M059J (cell line): ENCODE measurements around the gene JARID2. TPM values are rescaled to one million over a fixed set of nuclear protein-coding genes. Genes with fewer than 3 reads are reported as not detected.
A peak's percentile ranks its signal among the peaks of the same experiment; 100 is the strongest.

Experiments used
- DNase-seq: peaks from one replicate; pipeline ENCODE4 v3.0.0-alpha.2; 2012; ENCODE audit warnings: low read depth
- total RNA-seq: library from RNA; depleted of rRNA; stranded (reverse); fragments of >200 nt; shearing (Covaris generic); gene quantifications from 2 replicates; pipeline ENCODE4 v1.2.3, GENCODE V29; 2014

Gene JARID2
- total RNA-seq, 1 experiment from 2014 or later, result 17.6 TPM

- no peak for DNase-seq
These were observed 260.2 kb downstream of the JARID2 start for GRCh38 chr6:15506066-15506465.

DNA sequence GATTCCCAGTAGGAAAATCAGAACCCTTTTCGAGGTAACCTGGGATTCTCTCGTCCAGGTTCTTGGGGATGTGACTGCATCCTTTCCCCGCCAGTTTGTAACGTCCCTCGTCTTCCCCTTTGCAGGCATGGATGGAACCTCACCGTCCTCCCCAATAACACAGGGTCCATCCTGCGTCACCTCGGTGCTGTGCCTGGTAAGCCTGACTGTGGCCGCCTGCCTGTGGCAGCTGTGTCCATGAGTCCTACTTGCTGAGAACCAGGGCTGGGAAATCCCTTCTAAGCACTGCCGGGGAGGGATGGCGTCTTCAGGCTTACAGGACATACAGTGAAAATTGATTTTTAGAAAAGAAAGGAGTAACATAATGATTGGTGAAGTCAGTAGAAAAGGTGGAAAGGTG, 261.4 kb downstream of the JARID2 start:
- DNase-seq, result no peak

GRCh38 chr6:15507746-15508145, 261.9 kb downstream of the JARID2 start:
- peak; percentile 78 for DNase-seq

DNA sequence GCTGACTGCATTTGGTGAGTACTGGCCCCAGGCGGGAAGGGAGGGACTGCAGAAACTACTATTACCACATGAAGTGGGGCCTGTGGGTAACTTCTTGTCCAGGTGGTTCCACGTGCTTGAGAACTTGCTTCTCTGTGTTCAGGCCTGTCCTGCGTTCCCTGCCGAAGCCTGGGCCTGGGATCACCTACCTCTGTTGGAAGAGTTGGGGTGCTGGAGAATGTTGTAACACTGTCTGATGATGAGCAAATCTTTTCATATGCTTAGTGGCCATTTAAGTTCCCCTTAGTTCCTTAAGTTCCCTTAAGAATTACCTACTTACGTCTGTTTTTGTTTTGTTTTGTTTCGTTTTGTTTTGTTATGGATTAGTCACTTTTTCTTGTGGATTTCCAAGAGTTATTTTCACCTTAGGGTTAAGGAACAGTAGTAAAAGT, 262.6 kb downstream of the JARID2 start:
- DNase-seq, result peak; percentile 15

DNA sequence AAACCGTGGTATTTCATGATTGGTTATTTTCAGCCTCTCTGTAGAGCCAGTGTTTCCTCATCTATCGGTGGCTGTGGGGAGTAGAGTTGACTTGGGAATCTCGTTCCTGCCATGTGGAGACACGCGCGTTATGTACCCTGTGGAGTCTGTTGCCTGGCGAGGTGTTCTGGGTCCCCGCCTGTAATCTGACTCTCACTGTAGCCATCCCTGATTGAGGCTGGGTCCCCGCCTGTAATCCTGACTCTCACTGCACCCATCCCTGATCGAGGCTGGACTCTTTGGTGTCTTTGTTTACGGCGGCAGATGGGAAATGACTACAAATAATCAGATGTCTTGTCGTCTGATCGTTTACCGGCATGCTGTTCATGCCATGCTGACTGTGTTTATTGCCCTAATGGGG, 263.1 kb downstream of the JARID2 start:
- no peak for DNase-seq

GRCh38 chr6:15509335-15509933, 263.6 kb downstream of the JARID2 start:
- DNase-seq, result no peak

- DNase-seq, result no peak
These were observed 264.3 kb downstream of the JARID2 start for GRCh38 chr6:15510121-15510520.

GRCh38 chr6:15510536-15511247, 264.8 kb downstream of the JARID2 start:
- no peak for DNase-seq

DNA sequence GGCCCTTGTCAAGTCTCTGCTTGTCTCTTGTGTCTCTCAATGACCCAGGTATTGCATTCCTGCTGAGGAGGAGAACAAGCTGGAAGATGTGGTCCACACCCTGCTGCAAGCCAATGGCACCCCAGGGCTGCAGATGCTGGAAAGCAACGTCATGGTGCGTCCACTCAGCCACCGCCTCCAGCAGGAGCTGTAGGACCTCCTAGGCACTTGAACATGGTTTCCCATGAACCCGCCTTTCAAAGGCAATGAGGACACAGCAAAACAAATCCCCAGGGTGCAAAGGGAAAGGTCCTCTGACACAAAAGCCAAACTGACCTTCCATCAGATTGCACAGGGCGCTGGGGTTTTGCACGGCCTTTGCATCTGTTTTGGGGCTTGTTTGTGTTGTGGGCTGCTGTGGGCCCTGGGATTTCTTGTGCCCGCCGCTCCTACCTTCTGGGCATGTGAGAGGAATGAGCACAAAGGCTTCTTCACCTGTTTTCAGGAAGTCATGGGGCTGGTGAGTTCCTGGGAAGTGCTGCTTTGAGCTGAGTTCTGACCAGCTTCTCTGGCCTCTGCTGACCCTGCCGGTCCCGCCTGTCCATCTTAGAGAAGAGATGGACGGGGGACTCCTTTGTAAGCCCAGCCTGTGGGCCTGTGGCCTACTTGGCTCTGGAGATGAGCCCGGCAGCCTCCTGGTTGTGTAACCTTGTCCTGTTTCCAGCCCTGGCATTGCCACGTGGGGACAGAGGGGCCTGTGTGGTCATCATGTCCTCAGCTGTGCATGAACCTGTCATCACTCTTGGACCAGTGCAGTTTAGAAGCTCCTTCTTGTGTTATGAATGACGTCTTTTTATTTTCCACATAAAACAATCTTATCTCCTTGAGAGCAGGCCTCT, 265.6 kb downstream of the JARID2 start:
- no peak for DNase-seq

DNA sequence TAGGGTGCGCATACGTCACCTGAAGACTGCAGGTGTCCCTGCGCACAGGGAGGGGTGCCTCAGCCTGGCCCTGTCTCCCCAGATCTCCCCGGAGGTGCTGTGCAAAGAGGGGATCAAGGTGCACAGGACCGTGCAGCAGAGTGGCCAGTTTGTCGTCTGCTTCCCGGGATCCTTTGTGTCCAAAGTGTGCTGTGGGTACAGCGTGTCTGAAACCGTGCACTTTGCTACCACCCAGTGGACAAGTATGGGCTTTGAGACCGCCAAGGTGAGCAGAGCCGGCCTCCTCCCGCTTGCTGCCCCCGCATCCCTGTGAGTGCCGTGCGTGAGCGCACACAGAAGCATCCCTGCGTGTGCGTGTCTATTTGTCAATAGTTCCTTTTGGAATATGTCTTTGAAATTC, 266.3 kb downstream of the JARID2 start:
- no peak for DNase-seq

GRCh38 chr6:15512721-15513120, 266.9 kb downstream of the JARID2 start:
- DNase-seq, result no peak

- DNase-seq, result no peak
These were observed 267.4 kb downstream of the JARID2 start for GRCh38 chr6:15513131-15513771.

DNA sequence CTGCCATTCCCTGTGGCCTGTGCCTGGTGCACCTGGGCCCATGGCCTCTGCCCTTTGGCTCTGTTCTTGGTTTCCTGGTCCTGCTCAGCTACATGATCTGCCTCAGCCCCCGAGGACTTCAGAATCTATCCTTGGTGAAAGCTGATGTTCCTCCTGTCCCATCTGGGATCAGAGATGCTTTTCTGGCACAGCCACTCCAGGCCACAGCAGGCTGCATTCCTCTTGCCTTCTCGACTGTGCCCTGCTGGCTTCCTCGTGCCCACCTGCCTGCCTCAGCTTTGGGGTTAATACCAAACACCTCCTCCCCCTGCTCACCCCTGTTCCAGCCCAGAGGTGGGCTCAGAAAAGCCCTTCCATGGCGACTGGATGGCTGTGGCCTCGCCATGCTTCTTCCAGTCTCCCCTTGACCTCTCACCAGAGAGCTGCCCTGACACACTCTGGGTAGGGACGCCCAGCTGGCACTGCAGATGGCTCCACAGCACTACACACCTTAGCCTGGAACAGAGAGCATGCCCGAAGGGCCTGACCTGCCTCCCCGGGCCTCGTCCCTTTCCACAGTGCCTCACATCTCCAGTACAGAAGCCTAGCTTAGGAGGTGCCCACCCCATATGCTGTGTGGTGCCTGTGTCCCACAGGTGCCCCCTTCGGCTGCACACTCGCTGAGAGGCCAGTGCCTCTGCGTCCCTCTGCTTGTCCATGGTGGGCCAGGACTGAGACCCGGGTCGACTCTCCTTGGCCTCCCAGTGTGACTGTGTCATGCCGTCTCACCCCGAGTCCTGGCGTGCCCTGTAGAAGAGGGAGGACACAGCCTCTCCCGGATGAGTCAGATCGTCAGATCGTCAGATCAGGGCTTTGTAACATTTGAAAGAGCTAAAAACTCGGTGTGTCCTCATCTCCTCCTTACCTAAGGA, 268.2 kb downstream of the JARID2 start:
- DNase-seq, result no peak

- no peak for DNase-seq
These were observed 269.4 kb downstream of the JARID2 start for GRCh38 chr6:15515226-15515625.

GRCh38 chr6:15515660-15516375, 269.9 kb downstream of the JARID2 start:
- DNase-seq, result no peak

- DNase-seq, result no peak
These were observed 270.5 kb downstream of the JARID2 start for GRCh38 chr6:15516378-15516777.

DNA sequence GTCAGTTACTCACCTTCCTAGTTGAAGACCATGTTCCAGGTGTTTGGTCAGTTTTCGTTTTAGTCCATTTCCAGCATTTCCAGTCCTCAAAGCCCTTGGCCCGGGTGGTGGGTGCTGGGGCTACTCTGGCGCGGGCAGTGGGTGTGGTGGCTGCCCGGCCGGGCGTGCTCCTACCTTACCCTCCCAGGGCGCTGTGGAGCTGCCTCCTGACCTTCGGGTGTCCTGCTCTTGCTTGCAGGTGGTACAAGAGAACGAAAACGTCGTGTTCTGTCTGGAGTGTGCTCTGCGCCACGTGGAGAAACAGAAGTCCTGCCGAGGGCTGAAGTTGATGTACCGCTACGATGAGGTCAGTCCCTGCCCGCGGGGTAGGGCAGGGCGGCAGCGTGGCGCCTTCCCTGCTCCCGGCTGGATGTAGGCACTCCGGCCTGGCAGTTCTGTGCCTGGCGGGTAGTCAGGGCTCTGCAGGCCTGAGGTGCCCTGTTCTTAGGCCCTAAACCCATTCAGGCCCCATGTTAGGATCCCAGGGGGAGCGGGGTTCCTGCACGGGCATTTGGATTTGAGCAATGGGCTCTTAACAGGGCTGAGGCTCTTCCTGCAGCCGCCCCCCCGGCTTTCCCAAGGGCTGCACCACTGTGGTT, 271.2 kb downstream of the JARID2 start:
- no peak for DNase-seq

DNA sequence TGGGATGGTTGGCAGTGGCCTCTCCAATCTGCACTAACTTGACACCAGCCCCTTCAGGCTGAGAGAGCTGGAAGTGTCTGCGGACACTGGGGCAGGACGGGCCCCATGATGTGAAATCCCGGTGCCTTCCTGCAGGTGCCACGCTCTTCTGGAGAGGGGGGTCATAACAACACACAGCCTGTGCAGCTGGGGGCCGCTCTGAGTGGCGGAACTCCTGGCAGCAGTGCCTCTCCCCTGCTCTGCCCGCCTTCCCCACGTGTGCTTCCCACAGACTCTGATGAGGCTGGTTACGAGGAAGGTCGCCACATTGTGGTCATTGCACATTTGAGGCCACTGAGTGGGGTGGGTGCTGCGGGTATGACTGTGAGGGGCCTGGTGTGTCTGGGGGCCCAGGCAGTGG, 271.7 kb downstream of the JARID2 start:
- no peak for DNase-seq

GRCh38 chr6:15518057-15518456, 272.2 kb downstream of the JARID2 start:
- DNase-seq, result no peak

- DNase-seq, result no peak
These were observed 273.0 kb downstream of the JARID2 start for GRCh38 chr6:15518878-15519277.
